ENCODE data around the gene MAP2K6.

The MAP2K6 gene

GRCh38 chr17:69414408-69415274, at the start of gene MAP2K6:
Gene MAP2K6 (plus strand): TSS chr17:69414697. CDS start chr17:69414985, 288 bp downstream.
- no peak for DNase-seq (ENCODE audit: low read depth)

DNA sequence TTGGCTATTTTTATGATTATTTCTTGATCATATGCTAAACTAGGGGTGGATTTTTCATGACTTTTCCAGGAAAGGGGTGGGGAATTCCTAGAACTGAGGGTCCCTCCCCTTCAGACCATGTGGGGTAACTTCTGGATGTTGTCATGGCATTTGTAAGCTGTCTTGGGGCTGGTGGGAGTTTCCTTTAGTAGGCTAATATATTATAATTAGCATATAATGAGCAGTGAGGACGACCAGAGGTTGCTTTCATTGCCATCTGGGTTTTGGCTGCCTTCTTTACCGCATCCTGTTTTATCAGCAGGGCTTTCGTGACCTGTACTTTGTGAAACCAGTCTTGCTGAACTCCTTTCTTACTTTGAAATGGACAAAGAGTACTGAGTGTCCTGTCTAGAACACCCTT, 47.2 kb upstream of the MAP2K6 start:
- no peak for DNase-seq (ENCODE audit: low read depth)

- no peak for DNase-seq (ENCODE audit: low read depth)
Measured at GRCh38 chr17:69373069-69373468, 41.4 kb upstream of the MAP2K6 start.

DNA sequence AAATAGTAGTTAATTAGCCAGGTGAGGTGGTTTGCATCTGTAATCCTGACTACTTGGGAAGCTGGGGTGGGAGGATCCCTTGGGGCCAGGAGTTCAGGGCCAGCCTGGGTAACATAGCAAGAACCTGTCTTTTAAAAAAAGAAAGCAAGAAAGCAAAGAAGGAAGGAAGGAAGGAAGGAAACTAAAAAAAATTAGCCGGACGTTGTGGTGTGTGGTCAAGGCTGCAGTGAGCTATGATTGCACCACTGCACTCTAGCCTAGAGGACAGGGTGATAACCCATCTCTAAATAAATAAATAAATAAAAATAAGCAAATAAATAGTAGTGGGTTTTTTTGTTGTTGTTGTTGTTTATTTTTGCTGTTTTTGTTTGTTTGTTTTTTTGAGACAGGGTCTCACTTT, 39.3 kb upstream of the MAP2K6 start:
- DNase-seq (ENCODE audit: low read depth), result no peak

DNA sequence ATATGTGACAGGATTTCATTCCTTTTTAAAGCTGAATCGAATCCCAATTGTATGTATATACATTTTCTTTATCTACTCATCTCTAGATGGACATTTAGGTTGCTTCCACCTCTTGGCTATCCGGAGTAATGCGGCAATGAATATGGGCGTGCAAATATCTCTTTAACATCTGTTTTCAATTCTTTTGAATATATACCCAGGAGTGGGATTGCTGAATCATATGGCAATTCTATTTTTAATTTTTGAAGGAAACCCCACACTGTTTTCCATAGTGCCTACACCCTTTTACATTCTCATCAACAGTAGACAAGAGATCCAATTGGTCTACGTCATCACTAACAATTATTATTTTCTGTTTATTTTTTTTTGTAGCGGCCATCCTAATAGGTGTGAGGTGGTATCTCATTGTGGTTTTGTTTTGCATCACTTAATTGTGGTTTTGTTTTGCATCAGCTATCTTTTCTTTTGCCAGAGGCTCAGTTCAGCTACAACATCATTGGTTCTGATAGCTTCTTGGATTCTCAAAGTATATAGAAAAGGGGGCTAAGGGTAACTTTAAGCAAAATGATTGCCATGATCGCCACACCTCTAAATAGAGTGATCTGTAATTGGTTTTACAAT, 25.6 kb upstream of the MAP2K6 start:
- no peak for DNase-seq (ENCODE audit: low read depth)

DNA sequence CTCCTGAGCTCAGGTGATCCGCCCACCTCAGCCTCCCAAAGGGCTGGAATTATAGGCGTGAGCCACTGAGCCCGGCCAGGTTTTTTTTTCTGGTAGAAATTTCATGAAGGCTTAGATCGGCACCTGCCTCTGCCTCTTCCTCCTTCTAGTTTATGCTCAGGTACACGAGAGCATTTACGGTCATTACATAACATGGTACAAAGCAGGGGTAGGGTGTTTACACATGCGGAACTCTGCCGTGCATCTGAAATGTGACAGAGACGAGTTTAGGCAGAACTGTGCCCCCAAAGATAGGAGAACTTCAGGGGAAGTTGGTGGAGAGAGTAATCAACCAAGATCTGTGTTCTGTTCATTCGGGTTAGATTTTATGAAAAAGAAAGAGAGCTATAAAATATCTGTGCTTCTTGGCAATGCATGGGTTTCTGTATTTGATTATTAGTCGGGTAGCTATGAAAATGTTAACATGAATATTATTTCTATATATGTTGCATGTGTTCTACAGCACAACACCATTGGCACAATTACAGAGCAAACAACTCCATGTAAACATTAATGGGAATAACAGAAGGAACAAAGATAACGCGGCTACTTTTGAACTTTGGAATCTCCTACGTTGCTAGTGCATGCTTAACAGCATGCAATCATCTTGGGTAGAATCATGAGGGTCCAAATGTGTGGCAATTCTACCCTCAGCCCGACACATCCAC, 23.5 kb upstream of the MAP2K6 start:
- DNase-seq (ENCODE audit: low read depth), result no peak

DNA sequence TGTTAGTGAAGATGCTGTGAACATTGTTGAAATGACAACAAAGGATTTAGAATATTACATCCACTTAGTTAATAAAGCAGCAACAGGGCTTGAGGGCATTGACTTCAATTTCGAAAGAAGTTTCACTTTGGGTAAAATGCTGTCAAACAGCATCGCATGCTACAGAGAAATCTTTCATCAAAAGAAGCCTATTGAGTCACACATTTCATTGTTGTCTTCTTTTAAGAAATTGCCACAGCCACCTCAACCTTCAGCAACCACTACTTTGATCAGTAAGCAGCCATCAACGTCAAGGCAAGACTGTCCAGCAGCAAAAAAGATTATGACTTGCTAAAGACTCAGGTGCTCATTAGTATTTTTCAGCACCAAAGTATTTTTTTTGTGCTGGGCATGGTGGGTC, 13.2 kb upstream of the MAP2K6 start:
- DNase-seq (ENCODE audit: low read depth), result no peak

- peak; percentile 24 for DNase-seq (ENCODE audit: low read depth)
Measured at GRCh38 chr17:69402052-69402451, 12.4 kb upstream of the MAP2K6 start.

DNA sequence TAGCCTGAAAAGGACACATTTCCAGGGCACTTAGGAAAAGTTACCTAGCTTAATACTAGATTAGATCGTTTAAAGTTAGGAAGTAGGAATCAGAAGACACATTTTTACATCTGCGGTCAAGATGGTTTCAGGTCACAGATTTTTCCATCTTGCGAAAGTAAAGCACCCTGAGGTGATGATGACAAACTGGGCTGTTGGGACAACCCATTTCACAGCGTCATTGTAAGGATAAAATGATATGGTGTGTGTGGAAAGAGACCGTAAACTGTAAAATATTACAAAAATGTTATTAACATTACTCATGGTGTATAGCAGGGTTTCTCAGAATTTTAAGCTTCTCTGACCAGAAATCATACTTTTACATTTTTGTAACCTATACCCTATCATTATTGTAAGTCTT, 10.1 kb upstream of the MAP2K6 start:
- DNase-seq (ENCODE audit: low read depth), result peak; percentile 15

GRCh38 chr17:69405096-69405495, 9.4 kb upstream of the MAP2K6 start:
- DNase-seq (ENCODE audit: low read depth), result no peak

DNA sequence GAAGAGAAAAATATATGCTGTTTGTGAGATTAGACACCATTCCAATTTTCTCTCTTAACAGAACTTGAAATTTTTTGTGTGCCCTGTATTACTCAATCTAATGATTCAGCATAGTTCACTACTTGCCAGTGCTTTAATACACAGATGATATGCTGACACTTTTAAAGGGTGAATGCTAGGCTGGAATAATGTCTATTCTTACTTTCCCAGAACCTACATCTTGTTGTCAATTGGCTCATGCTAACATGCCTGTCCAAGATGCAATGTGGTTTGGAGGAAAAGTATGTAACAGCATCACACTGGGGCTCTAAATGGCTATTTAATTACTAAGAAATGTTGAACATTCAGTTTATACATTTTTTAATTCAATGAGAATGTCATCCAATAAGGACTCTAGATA, 7.6 kb upstream of the MAP2K6 start:
- no peak for DNase-seq (ENCODE audit: low read depth)

DNA sequence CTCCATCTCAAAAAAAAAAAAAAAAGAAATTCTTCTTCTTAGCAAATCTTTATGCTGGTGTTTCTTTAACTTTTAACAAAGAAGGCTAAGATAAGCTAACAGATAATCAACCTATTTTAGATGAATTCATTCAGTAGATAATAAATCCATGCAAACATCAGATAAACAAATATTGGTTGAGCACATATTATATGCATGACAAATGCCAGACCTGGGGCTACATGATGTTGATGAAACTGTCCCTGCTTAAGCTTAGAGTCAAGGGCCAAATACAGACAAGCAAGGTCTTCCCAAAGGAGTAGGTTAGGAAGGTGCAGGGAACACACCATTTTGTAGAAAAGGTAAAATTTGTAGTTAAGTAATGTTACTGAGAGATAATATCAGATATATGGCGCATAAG, 6.7 kb upstream of the MAP2K6 start:
- no peak for DNase-seq (ENCODE audit: low read depth)

- DNase-seq (ENCODE audit: low read depth), result no peak
Measured at GRCh38 chr17:69410671-69411070, 3.8 kb upstream of the MAP2K6 start.

DNA sequence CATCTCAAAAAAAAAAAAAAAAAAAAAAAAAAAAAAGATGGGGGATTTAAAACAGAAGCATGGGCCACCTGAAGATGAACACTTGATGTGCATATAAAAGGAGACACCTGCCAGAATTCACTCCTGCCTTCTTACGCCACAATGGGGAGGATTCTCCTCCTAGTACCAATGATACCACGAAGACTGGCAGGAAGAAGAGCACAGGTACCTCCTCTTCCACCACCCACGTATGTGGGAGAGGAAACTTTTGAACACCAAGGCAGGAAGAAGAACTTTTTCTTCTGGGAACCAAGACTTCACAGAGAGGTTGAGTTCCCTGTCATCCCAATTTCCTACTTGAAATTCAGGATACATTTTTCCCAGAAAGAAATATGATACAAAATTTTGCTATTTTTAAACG, 2.7 kb upstream of the MAP2K6 start:
- DNase-seq (ENCODE audit: low read depth), result no peak

DNA sequence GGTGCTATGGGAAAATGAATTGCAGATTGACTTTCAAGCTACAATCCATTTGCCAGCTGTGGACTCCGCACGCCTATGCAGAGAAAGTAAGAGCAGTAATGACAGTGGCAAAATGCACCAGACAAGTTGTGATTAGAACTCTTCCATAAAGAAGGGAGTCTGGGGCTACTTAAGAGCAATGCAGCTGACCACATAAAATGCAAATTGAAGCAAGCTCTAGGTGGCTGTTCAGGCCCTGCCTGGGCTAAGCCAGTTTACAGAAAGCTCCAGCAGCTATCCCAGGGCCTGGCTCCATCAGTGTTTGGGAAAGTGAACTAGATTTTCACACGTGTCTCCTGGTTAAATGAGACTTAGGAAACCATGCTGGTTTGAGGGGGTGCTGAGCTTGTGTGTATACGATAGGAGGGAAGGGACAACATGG, 2.2 kb upstream of the MAP2K6 start:
- DNase-seq (ENCODE audit: low read depth), result no peak

GRCh38 chr17:69415431-69415830, 934 bp downstream of the MAP2K6 start:
- DNase-seq (ENCODE audit: low read depth), result no peak

DNA sequence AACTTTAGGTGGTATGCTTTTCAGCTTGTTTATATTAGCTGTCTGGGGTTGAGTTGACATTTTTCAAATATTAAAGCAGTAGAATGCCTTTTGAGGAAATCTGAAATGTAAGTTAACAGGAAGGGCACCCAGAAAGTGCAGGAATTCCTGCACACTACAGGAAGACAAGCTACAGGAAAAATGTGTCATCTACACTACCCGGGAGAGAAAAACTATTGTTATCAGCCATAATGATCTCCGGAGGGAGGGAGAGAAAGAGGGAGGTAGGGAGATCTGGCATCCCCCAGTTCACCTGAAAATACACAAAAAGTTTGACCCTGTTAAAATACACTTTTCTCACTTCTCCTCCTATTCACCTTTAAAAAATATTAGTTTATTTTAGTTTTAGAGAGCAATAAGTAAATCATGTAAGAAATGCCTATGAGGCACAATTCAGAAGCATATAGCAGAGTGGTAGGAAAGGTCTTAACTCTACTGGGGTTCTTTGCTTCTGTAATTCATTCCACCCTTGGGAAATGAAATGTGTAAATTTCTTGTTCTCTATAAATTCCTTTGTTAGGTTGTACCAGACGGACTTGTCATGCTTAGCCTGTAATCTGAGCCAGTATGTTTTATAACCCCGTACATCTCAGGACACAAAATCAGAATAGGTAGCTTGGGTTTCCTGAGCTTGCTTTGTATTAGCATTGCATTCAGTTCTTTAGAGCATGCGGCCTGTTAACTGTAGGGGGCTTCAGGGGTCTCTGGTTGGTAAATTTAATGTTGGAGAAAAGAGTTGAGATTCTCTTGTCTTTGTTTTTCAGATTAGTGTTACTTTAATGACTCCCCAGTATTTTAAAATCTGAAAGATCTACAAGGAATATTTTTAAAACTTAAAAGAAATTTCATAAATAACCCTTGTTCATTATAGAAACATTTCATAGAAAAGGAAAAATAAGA, 3.3 kb downstream of the MAP2K6 start:
- no peak for DNase-seq (ENCODE audit: low read depth)

DNA sequence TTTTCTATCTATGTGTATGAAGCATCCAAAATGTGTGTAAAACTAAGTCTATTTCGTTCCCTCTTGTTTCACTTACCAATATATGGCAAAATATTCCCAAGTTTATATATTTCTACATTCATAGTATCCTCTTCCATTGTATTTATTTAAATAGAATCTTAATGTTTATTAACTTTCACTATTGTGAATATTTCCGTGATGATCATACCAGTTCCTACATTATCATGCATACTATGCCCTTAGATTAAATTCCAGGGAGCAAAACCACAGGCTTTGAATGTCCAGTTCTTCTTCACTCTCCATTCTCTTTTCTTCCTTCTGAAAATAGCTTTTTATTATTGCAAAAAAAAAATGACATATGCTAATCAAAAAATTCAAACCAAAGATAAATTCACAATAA, 4.0 kb downstream of the MAP2K6 start:
- DNase-seq (ENCODE audit: low read depth), result no peak

DNA sequence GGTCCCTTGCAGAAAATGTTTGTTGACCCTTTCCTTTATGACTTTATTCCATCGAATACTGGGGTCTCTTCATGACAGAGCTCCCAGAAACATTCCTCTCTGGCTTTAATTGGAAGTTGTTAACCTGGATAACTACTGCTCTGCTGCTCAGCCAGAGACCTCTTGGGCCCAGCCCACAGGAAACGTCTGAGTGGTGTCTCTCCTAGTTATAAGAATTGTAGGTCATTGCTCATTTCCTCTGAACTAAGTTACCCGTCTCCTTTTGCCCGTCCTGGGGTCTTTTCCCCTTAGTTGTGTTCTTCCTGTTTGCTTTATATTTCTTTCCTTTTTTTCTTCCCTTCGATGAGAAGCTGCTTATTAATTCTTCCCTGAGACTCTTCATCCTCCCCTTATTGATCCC, 9.0 kb downstream of the MAP2K6 start:
- no peak for DNase-seq (ENCODE audit: low read depth)

- DNase-seq (ENCODE audit: low read depth), result no peak
Measured at GRCh38 chr17:69424287-69425041, 10.0 kb downstream of the MAP2K6 start.

GRCh38 chr17:69425978-69426377, 11.5 kb downstream of the MAP2K6 start:
- no peak for DNase-seq (ENCODE audit: low read depth)

All from HS-27A (cell line).